HG03558 (cell line): Measurements from ENCODE around the gene ULBP2.
"Not testable (repeated sequence)": the region's sequence is repeated elsewhere in the genome, so short reads cannot be mapped to it uniquely, and the experiment has no call there.

Source experiments
- ATAC-seq: cut with Tn5 transposase; IDR thresholded peaks from one replicate; pipeline ENCODE4 v1.9.1; 2021; ENCODE audit warnings: moderate number of reproducible peaks; ENCODE audit not compliant: unreplicated experiment; ENCODE audit errors: extremely low read depth

Gene ULBP2

GRCh38 chr6:149947533-149947932, 5.7 kb downstream of the ULBP2 start:
- not testable (repeated sequence) for ATAC-seq

- ATAC-seq = no peak
These were observed 6.2 kb downstream of the ULBP2 start for GRCh38 chr6:149948011-149948410.

- ATAC-seq = no peak
These were observed 6.8 kb downstream of the ULBP2 start for GRCh38 chr6:149948616-149949015.

GRCh38 chr6:149950423-149950822, 8.6 kb downstream of the ULBP2 start:
- no peak for ATAC-seq

- ATAC-seq = no peak
These were observed 9.3 kb downstream of the ULBP2 start for GRCh38 chr6:149951096-149951495.

- ATAC-seq = no peak
These were observed 9.8 kb downstream of the ULBP2 start for GRCh38 chr6:149951626-149952025.

GRCh38 chr6:149953390-149953789, 11.6 kb downstream of the ULBP2 start:
- ATAC-seq = not testable (repeated sequence)

GRCh38 chr6:149953934-149954327, 12.1 kb downstream of the ULBP2 start:
- not testable (repeated sequence) for ATAC-seq

- ATAC-seq = not testable (repeated sequence)
These were observed 12.6 kb downstream of the ULBP2 start for GRCh38 chr6:149954328-149954983.

- not testable (repeated sequence) for ATAC-seq
These were observed 13.3 kb downstream of the ULBP2 start for GRCh38 chr6:149954984-149955653.

- ATAC-seq = not testable (repeated sequence)
These were observed 14.0 kb downstream of the ULBP2 start for GRCh38 chr6:149955654-149956317.

- not testable (repeated sequence) for ATAC-seq
These were observed 16.3 kb downstream of the ULBP2 start for GRCh38 chr6:149958124-149958523.

GRCh38 chr6:149959806-149960205, 18.0 kb downstream of the ULBP2 start:
- not testable (repeated sequence) for ATAC-seq

- ATAC-seq = no peak
These were observed 18.7 kb downstream of the ULBP2 start for GRCh38 chr6:149960488-149960887.

- ATAC-seq = no peak
These were observed 20.1 kb downstream of the ULBP2 start for GRCh38 chr6:149961728-149962425.

- no peak for ATAC-seq
These were observed 20.8 kb downstream of the ULBP2 start for GRCh38 chr6:149962461-149963211.

GRCh38 chr6:149963212-149963461, 21.3 kb downstream of the ULBP2 start:
- no peak for ATAC-seq

GRCh38 chr6:149963462-149964307, 21.9 kb downstream of the ULBP2 start, which contains the start of gene ULBP1:
Gene ULBP1 (plus strand): TSS chr6:149963943. CDS start chr6:149964050, 107 bp downstream.
- no peak for ATAC-seq
